ENCODE results near the gene UBC. TPM values are rescaled to one million over a fixed set of nuclear protein-coding genes. Genes with fewer than 3 reads are reported as not detected.

UBC gene
- total and polyA plus RNA-seq, 9 of the 15 experiments (the other 6 are each of a cell fraction or from before 2014, with no cell fraction given): 533 to 1,153 (median 813) TPM

DNA sequence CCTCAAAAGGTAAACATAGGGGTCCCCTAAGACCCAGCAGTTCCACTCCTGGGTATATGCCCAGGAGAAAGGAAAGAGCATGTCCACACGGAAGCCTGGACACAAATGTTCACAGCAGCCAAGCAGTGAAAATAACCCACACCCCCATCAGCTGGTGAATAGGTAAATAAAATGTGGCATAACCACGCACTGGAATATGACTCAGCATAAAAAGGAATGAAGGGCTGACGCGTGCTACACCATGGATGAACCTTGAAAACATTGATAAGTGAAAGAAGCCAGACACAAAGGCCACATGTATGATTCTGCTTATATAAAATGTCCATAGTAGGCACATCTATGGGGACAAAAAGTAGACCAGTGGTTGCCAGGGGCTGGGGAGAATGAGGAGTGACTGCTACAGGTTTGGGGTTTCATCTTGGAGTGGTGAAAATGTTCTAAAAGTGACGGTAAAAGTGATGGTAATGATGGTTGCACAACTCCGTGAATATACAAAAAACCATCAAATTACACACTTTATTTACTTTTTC, 47.0 kb downstream of the UBC start (continued):
- TF ChIP-seq, protein P1, sequence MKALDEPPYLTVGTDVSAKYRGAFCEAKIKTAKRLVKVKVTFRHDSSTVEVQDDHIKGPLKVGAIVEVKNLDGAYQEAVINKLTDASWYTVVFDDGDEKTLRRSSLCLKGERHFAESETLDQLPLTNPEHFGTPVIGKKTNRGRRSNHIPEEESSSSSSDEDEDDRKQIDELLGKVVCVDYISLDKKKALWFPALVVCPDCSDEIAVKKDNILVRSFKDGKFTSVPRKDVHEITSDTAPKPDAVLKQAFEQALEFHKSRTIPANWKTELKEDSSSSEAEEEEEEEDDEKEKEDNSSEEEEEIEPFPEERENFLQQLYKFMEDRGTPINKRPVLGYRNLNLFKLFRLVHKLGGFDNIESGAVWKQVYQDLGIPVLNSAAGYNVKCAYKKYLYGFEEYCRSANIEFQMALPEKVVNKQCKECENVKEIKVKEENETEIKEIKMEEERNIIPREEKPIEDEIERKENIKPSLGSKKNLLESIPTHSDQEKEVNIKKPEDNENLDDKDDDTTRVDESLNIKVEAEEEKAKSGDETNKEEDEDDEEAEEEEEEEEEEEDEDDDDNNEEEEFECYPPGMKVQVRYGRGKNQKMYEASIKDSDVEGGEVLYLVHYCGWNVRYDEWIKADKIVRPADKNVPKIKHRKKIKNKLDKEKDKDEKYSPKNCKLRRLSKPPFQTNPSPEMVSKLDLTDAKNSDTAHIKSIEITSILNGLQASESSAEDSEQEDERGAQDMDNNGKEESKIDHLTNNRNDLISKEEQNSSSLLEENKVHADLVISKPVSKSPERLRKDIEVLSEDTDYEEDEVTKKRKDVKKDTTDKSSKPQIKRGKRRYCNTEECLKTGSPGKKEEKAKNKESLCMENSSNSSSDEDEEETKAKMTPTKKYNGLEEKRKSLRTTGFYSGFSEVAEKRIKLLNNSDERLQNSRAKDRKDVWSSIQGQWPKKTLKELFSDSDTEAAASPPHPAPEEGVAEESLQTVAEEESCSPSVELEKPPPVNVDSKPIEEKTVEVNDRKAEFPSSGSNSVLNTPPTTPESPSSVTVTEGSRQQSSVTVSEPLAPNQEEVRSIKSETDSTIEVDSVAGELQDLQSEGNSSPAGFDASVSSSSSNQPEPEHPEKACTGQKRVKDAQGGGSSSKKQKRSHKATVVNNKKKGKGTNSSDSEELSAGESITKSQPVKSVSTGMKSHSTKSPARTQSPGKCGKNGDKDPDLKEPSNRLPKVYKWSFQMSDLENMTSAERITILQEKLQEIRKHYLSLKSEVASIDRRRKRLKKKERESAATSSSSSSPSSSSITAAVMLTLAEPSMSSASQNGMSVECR (CRISPR knock-in tag; IDR thresholded peaks at IDR 0.05): peak; percentile 26; the same call in 1 of the 2 replicates
- peak; percentile 62; the same call in 1 of the 2 replicates for TF ChIP-seq JUND (IDR thresholded peaks at IDR 0.05; ENCODE audit: borderline replicate concordance, low read depth, low read length)
- peak; percentile 90; the same call in 2 of the 3 replicates for TF ChIP-seq JUND (tag; IDR thresholded peaks at IDR 0.05; ENCODE audit: borderline replicate concordance, low read depth, low read length)
- TF ChIP-seq, protein P2, sequence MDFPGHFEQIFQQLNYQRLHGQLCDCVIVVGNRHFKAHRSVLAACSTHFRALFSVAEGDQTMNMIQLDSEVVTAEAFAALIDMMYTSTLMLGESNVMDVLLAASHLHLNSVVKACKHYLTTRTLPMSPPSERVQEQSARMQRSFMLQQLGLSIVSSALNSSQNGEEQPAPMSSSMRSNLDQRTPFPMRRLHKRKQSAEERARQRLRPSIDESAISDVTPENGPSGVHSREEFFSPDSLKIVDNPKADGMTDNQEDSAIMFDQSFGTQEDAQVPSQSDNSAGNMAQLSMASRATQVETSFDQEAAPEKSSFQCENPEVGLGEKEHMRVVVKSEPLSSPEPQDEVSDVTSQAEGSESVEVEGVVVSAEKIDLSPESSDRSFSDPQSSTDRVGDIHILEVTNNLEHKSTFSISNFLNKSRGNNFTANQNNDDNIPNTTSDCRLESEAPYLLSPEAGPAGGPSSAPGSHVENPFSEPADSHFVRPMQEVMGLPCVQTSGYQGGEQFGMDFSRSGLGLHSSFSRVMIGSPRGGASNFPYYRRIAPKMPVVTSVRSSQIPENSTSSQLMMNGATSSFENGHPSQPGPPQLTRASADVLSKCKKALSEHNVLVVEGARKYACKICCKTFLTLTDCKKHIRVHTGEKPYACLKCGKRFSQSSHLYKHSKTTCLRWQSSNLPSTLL (IDR thresholded peaks at IDR 0.05): no peak
- TF ChIP-seq ZNF778 (CRISPR knock-in tag; IDR thresholded peaks at IDR 0.05): no peak
- peak; percentile 16; the same call in 1 of the 2 replicates for TF ChIP-seq MTA2 (IDR thresholded peaks at IDR 0.05; ENCODE audit: low read depth)
- no peak for TF ChIP-seq NR1H2 (CRISPR knock-in tag; IDR thresholded peaks at IDR 0.05)
- TF ChIP-seq TAF9B (IDR thresholded peaks at IDR 0.05; ENCODE audit: partially characterized antibody): peak; percentile 75
- TF ChIP-seq XRCC3 (IDR thresholded peaks at IDR 0.05): no peak
- TF ChIP-seq ZBTB7A (IDR thresholded peaks at IDR 0.05; ENCODE audit: borderline replicate concordance, control insufficient read depth, low read depth, low read length): no peak
- TF ChIP-seq POLR2AphosphoS2 (IDR thresholded peaks at IDR 0.05; ENCODE audit: low read length): no peak
- no peak for TF ChIP-seq TCF3 (CRISPR knock-in tag; IDR thresholded peaks at IDR 0.05)
- TF ChIP-seq ZNF347 (CRISPR knock-in tag; IDR thresholded peaks at IDR 0.05; ENCODE audit: low read depth): no peak
- TF ChIP-seq ZNF766 (CRISPR knock-in tag; conservative IDR thresholded peaks at IDR 0.05): no peak; the same call in 1 of the 2 replicates
- 0 out of 2 replicates have a peak, but pooled peaks have one; percentile 13 for TF ChIP-seq NCOA6 (IDR thresholded peaks at IDR 0.05)
- TF ChIP-seq ZNF134 (CRISPR knock-in tag; conservative IDR thresholded peaks at IDR 0.05): no peak
- no peak for TF ChIP-seq ILF3 (IDR thresholded peaks at IDR 0.05; ENCODE audit: borderline replicate concordance)
- TF ChIP-seq, protein P3, sequence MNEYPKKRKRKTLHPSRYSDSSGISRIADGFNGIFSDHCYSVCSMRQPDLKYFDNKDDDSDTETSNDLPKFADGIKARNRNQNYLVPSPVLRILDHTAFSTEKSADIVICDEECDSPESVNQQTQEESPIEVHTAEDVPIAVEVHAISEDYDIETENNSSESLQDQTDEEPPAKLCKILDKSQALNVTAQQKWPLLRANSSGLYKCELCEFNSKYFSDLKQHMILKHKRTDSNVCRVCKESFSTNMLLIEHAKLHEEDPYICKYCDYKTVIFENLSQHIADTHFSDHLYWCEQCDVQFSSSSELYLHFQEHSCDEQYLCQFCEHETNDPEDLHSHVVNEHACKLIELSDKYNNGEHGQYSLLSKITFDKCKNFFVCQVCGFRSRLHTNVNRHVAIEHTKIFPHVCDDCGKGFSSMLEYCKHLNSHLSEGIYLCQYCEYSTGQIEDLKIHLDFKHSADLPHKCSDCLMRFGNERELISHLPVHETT (CRISPR knock-in tag; conservative IDR thresholded peaks at IDR 0.05 in 1 of 2, IDR thresholded peaks at IDR 0.05 in 1 of 2): peak in 1 of 2 experiments; percentile 83; a peak in 1 of 4 replicates
- peak; percentile 77 for TF ChIP-seq ARID2 (IDR thresholded peaks at IDR 0.05)
- no peak for TF ChIP-seq SNIP1 (IDR thresholded peaks at IDR 0.05; ENCODE audit: low read depth)
- no peak for TF ChIP-seq ZNF76 (CRISPR knock-in tag; IDR thresholded peaks at IDR 0.05; ENCODE audit: borderline replicate concordance)

Measured in K562 (cell line).